ENCODE measurements around the gene PEAK1.

Gene PEAK1

DNA sequence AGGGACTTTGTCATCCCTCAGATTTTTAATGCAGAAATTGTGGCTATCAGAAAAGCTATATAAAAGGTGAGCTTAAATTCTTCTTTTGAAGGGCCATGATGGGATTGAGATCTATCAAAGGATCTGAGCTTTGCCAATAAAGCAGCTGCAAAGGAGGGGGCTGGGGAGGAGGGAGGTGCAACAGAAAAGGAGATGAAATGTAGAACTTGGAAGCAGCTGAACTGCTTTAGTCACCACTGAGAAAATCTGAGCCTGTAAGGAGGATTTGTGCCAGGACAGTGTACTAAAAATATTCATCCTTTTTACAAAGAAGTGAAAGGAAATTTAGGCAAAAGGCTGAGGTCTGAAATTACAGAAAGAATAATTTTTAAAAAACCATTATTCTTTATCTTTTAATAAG is 359.4 kb downstream of the PEAK1 start:
- H3K4me3 ChIP-seq (replicated peaks; ENCODE audit: low read depth, low read length): no peak overlapping the region
- DNase-seq (ENCODE audit: extremely low read depth, low read depth): no peak
- TF ChIP-seq, protein P1, sequence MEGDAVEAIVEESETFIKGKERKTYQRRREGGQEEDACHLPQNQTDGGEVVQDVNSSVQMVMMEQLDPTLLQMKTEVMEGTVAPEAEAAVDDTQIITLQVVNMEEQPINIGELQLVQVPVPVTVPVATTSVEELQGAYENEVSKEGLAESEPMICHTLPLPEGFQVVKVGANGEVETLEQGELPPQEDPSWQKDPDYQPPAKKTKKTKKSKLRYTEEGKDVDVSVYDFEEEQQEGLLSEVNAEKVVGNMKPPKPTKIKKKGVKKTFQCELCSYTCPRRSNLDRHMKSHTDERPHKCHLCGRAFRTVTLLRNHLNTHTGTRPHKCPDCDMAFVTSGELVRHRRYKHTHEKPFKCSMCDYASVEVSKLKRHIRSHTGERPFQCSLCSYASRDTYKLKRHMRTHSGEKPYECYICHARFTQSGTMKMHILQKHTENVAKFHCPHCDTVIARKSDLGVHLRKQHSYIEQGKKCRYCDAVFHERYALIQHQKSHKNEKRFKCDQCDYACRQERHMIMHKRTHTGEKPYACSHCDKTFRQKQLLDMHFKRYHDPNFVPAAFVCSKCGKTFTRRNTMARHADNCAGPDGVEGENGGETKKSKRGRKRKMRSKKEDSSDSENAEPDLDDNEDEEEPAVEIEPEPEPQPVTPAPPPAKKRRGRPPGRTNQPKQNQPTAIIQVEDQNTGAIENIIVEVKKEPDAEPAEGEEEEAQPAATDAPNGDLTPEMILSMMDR (IDR thresholded peaks at IDR 0.05; ENCODE audit: low read depth, low read length, missing control alignments): no peak

GRCh38 chr15:77059786-77060361 is 360.0 kb downstream of the PEAK1 start:
- TF ChIP-seq, protein P1 (IDR thresholded peaks at IDR 0.05; ENCODE audit: low read depth, low read length, missing control alignments): no peak
- H3K4me3 ChIP-seq (replicated peaks; ENCODE audit: low read depth, low read length): no peak overlapping the region
- DNase-seq (ENCODE audit: extremely low read depth, low read depth): no peak

DNA sequence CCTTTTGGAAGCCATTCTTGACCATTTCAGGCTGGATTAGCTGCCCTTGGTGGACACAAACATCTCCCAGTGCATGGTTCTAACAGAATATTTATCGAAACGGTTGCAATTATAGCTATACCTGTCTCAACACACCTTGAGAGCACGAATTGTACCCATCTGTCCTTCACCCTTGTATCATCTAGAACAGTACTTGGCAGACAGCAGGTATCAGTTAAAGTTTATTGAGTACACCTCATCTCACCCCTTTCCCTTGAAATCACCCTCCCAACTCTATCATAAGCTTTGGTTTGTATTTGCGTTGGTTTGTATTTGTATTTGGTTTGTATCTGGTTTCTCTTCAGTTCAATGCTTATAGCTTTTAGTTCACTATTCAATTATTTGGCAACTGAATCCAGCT is 361.4 kb downstream of the PEAK1 start:
- DNase-seq (ENCODE audit: extremely low read depth, low read depth): no peak
- TF ChIP-seq, protein P1 (IDR thresholded peaks at IDR 0.05; ENCODE audit: low read depth, low read length, missing control alignments): no peak
- no peak overlapping the region for H3K4me3 ChIP-seq (replicated peaks; ENCODE audit: low read depth, low read length)

DNA sequence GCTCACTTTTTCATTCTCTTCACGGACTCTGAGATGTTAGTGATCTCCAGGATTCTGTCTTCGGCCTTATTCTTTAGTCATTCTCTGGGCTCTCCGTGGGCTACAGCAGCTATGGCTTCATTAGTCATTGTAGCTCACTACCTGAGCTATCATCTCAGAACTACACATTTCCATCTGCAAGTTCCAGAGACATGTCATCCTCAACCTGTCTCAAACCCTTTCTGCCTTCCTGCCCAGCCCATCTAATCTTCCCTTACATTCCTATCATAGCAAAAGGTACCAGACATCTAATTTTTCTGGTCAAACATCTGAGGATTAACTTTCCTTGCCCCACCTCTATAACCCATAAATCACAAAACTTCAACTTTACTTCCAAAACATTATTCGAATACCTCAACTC is 362.2 kb downstream of the PEAK1 start:
- DNase-seq (ENCODE audit: extremely low read depth, low read depth): no peak
- H3K4me3 ChIP-seq (replicated peaks; ENCODE audit: low read depth, low read length): no peak overlapping the region
- TF ChIP-seq, protein P1 (IDR thresholded peaks at IDR 0.05; ENCODE audit: low read depth, low read length, missing control alignments): no peak

DNA sequence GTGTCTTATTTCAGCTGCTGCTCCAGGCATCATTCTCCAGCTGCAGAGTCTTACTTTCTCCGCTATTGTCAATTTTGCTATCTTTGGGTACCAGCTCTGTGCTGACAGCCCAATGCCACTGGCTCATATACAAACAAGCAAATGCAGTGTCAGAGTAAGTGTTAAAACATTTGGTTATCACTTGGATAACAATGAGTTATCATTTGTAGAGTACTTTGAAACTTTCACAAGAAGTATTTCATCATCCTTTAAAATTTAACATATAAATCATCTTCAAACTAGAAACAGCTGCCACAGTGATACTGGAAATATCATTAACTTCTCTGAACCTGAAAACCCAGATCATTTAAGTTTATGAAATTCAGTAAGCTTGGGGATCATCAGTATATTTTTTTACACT is 362.8 kb downstream of the PEAK1 start:
- TF ChIP-seq, protein P1 (IDR thresholded peaks at IDR 0.05; ENCODE audit: low read depth, low read length, missing control alignments): no peak
- DNase-seq (ENCODE audit: extremely low read depth, low read depth): no peak
- no peak overlapping the region for H3K4me3 ChIP-seq (replicated peaks; ENCODE audit: low read depth, low read length)

DNA sequence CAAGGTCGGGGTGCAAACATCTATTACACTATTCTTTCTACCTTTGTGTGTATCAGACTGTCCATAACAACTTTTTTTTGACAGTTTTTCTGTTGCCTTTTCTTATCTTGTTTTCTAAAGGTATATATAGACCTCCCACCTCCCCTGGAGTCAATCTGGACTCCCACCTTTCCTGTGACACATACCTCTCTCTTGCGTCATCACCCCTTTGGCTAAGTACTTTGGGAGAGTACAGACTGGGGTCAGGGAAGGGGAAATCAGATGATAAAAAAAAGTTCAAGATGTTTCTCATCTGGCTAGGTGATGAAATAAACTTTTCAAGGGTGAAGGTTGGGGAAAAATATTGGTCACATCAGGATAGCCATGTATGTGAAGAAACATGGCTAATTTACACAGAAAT is 366.2 kb downstream of the PEAK1 start:
- TF ChIP-seq, protein P1 (IDR thresholded peaks at IDR 0.05; ENCODE audit: low read depth, low read length, missing control alignments): no peak
- no peak overlapping the region for H3K4me3 ChIP-seq (replicated peaks; ENCODE audit: low read depth, low read length)
- no peak for DNase-seq (ENCODE audit: extremely low read depth, low read depth)

GRCh38 chr15:77052556-77052955 is 367.3 kb downstream of the PEAK1 start:
- DNase-seq (ENCODE audit: extremely low read depth, low read depth): no peak
- TF ChIP-seq, protein P1 (IDR thresholded peaks at IDR 0.05; ENCODE audit: low read depth, low read length, missing control alignments): no peak
- H3K4me3 ChIP-seq (replicated peaks; ENCODE audit: low read depth, low read length): no peak overlapping the region

Measured in HFF-Myc (cell line).